ENCODE data around the gene SCYL3.
"Not testable (repeated sequence)": the region's sequence is repeated elsewhere in the genome, so short reads cannot be mapped to it uniquely, and the experiment has no call there.

GRCh38 chr1:169864531-169864930 lies 29.2 kb downstream of the SCYL3 start:
- not testable (repeated sequence) for TF ChIP-seq POLR2A, CTCF (IDR thresholded peaks at IDR 0.05)
